ENCODE data around the gene SDHAF1.

GRCh38 chr19:35978832-35979365, 16.1 kb upstream of the SDHAF1 start:
- TF ChIP-seq USF2 (IDR thresholded peaks at IDR 0.05; ENCODE audit: borderline replicate concordance, low read depth, low read length) (no peak), CHD2 (IDR thresholded peaks at IDR 0.05; ENCODE audit: low read length, partially characterized antibody) (no peak), EZH2phosphoT487 (IDR thresholded peaks at IDR 0.05; ENCODE audit: borderline replicate concordance, low read depth) (no peak), GATA2 (CRISPR knock-in tag; IDR thresholded peaks at IDR 0.05) (no peak), RAD21 (IDR thresholded peaks at IDR 0.05; ENCODE audit: low read length) (no peak), EP300 (IDR thresholded peaks at IDR 0.05; ENCODE audit: borderline replicate concordance in 1 of 2, low read depth in 1 of 2, low read length in 1 of 2) (no peak), POLR2AphosphoS5 (IDR thresholded peaks at IDR 0.05; ENCODE audit: low read depth, low read length) (no peak), CTCF (IDR thresholded peaks at IDR 0.05) (no peak), REST (IDR thresholded peaks at IDR 0.05; ENCODE audit: low read depth, low read length) (no peak)
